Right renal pelvis (tissue), 4 donors: ENCODE measurements around the gene PUDP. TPM values are rescaled to one million over a fixed set of nuclear protein-coding genes. Genes with fewer than 3 reads are reported as not detected.

Source experiments
- DNase-seq, 4 donors: peaks; one replicate each; pipeline ENCODE4 v3.0.0-alpha.2; 2013; ENCODE audit warnings: low read depth in 4 of 4, low spot score in 3 of 4, missing footprints in 1 of 4
- polyA plus RNA-seq, 4 donors: library from polyadenylated mRNA; unstranded; fragments of 120-200 nt; gene quantifications; one replicate each; pipeline ENCODE4 v1.2.1, GENCODE V29; 2013; ENCODE audit not compliant: insufficient read length in 4 of 4

Gene PUDP
- polyA plus RNA-seq, 4 donors: 21.0 to 25.8 (median 25.1) TPM

DNA sequence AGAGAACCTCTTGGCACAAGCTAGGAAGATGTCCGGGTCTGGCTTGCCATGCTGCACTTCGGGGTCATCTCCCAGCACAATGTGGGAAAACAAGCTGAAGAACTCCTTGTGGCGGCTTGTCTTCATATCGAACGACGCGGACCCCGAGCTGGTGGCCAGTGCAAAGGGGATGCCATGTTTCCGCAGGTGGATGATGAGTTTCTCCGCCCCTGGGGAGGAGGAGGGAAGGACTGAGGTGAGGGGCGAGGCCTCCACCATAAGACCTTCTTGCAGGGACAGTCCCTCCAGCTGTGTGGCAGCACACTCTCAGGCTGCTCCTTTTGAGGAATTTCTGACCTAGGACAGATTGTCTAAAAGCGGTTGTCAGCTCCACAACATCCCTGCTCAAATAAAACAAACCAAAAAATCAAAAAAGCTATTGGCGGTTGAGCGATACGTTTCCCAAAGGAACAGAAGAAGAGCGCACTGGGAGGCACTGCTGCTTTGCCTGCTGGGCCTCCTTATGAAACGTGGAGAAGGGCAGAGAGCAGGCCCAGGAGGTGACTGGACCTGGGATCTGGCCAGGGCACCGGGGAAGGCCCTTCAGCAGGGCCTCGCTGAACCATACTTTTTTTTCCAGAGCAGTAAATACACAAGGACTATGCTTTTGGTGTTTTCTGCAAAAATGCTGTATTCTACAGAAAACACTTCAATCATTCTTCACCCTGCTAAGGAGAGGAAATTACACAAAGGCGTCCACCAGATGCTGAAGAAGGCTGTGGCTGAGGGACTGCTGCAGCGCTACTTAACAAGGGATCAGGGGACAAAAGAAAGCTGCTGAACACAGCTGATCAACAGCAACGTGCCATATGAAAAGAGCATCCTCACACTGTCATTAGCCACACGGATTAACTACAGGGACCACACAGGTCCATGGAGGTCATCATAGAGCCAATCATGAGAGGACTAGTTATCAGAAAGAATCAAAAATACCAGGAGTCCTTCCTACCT is 70.4 kb downstream of the PUDP start:
- DNase-seq: no peak

GRCh38 chrX:7076245-7076661 is 71.7 kb downstream of the PUDP start:
- no peak for DNase-seq

DNA sequence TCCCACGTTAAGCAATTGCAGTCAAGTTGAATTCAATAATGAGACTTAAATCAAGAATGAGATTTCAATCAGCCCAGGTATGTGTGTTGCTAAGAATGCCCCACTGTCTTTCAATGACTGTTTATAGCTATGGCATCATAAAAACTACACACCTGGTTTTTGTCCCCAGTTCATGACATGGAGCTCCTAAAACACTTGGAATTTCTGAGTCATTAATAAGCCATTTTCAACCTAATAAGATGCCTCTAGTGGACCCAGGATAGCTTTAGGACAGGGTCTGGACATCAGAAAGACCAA is 73.1 kb downstream of the PUDP start:
- no peak for DNase-seq

DNA sequence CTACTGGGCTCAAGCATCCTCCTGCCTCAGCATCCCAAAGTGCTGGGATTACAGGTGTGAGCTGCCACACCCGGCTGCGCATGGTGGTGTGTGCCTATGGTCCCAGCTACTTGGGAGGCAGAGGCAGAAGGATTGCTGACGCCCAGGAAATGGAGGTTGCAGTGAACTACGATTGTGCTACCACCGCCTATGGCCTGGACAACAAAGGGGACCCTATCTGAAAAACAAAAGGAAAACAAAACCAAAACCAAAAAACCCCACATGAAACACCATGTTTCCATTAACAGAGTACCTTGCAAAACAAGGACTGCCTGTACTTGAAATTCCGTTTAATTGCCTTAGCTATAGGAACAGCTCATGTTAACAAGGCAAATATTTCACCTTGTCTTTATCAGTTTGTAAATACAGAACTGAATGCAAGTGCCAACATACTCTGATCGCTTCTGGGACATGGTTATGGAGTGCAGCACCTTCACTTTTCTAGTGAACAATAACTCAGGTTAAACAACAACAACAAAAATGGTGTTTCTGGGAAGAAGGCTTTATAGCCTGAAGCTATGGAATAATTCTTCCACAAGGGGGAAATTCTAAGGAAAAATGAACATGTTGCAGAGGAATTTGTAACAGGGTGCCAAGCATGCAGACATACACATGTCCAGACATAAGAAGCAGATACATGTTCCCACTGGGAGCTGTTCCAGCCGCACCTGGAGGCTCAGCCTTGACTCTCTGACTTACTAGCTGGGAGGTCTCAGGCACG is 73.6 kb downstream of the PUDP start:
- no peak for DNase-seq

DNA sequence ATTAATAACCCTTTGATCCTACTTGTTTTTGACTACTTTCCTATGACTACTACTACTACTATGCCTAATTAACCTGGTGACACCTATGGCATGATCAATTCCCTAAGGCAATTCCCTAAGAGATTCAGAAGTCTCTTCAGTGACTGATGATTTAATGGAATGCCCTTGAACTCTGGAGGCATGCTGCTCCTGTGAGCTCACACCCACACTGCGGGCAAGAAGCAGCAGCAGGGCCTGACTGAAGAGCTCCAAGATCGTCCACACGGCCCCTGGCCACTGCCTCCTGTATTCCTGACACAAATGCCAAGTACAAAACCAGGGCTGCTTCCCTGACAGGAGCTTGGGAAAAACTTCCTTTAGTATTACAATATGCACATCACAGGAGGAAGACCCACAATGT is 74.6 kb downstream of the PUDP start:
- no peak for DNase-seq

GRCh38 chrX:7072856-7073255 is 75.1 kb downstream of the PUDP start:
- no peak for DNase-seq

- no peak for DNase-seq
These were observed 76.6 kb downstream of the PUDP start for GRCh38 chrX:7071390-7071789.

- no peak for DNase-seq
These were observed 78.4 kb downstream of the PUDP start for GRCh38 chrX:7069556-7069955.

DNA sequence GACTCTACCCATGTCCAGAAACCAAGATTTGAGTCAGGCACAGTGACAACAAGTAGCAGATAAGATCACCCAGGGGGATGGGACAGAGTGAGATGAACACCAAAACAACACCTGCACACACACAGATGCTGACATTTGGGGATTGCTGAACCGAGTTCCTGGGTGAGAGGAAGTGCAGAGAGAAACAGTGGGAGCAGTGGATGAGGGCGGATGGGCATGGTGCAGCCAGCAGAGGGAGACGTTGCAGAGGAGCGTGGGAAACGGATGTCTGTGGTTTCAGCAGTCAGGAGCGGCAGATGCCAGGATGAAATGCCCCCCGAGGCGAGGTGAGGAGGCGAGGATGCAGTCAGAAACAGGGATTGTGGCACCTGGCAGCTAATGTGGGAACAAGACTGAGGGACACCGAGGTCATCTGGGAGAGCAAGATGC is 79.0 kb downstream of the PUDP start:
- no peak for DNase-seq

- no peak for DNase-seq
These were observed 80.7 kb downstream of the PUDP start for GRCh38 chrX:7067256-7067655.

DNA sequence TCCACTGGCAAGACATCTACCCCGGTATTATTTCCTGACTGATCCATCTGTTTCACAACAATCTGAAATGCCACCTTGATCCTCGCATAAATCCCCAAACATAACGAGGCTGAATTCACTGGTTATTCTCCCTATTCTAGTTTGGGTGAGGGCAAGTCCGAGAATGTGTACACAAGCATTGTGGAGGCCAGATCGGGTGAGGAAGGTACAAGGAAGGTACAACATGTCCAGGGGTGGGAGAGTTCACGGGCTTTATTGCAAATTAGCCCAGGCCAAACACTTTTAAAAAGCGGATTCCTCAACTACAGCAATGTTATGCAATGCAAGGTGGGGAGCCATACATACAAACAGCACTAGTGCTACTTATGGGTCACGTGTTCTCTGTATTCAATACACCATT is 82.5 kb downstream of the PUDP start:
- DNase-seq: no peak

GRCh38 chrX:7062903-7063302 is 85.0 kb downstream of the PUDP start:
- no peak for DNase-seq

GRCh38 chrX:7062276-7062675 is 85.7 kb downstream of the PUDP start:
- no peak for DNase-seq

DNA sequence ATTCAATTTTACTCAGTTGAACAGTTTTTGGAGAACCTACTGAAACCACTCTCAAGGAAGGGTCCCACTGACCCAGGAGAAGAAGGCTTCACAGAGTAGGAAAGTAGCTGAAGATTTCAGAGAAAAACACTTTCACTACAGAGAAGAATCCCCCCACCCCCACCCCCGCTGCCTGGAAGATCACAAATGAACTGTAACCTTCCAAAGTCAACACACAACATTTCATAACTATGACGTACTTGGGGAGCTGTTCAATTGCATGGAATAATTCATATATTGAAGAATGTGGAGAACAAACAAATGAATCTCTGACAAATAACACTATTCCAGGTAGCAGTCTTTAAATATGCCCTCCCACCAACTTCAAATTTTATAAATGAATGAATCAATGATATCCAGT is 86.5 kb downstream of the PUDP start:
- DNase-seq: no peak

GRCh38 chrX:7060444-7060843 is 87.5 kb downstream of the PUDP start:
- DNase-seq: no peak

DNA sequence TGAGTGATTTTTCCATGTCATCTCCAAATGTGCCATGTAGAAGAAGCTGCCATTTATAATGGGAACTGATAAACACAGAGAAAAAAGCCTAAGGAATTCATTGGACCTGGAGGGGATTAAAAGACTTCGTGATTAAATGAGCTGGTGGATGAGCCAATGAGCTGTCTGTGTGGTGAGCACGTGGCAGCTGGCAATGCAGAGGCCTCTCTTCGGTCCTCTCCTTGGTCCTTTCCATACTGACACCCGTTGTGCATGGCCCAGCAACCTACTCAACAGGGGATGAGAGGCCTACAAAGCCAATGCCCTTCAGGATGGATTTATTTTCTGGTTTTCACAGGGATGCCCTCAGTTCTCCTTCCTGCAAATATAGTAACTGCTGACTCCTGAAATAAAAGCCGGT is 88.1 kb downstream of the PUDP start:
- DNase-seq: no peak

GRCh38 chrX:7059214-7059838 is 88.6 kb downstream of the PUDP start:
- DNase-seq: no peak

DNA sequence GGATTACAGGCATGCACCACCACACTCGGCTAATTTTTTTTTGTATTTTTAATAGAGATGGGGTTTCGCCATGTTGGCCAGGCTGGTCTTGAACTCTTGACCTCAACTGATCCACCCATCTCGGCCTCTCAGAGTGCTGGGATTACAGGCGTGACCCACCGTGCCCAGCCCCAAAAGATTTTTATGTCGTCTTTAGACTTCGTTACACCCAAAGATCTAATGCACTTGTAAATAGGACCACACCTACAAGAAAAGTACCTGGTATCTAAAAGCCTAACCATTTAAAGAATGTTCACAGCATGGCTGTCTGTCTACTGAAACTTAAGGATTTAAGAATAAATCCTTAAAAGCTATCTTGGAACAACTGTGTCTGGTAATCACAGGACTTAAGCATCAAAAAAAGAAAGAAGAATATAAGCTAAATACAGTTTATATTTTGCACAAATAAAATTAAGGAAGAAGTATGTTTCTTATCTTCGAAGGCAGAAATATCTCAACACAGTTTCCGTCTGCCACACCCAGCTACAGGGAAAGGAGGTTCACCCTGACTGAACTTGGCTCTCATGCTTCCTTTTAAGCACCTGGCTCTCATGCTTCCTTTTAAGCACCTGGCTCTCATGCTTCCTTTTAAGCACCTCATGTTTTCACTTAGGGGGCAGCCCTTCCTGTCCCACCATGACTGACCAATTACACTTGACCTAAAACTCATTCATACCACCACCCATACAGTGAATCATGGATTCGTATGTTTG is 92.4 kb downstream of the PUDP start:
- no peak for DNase-seq

DNA sequence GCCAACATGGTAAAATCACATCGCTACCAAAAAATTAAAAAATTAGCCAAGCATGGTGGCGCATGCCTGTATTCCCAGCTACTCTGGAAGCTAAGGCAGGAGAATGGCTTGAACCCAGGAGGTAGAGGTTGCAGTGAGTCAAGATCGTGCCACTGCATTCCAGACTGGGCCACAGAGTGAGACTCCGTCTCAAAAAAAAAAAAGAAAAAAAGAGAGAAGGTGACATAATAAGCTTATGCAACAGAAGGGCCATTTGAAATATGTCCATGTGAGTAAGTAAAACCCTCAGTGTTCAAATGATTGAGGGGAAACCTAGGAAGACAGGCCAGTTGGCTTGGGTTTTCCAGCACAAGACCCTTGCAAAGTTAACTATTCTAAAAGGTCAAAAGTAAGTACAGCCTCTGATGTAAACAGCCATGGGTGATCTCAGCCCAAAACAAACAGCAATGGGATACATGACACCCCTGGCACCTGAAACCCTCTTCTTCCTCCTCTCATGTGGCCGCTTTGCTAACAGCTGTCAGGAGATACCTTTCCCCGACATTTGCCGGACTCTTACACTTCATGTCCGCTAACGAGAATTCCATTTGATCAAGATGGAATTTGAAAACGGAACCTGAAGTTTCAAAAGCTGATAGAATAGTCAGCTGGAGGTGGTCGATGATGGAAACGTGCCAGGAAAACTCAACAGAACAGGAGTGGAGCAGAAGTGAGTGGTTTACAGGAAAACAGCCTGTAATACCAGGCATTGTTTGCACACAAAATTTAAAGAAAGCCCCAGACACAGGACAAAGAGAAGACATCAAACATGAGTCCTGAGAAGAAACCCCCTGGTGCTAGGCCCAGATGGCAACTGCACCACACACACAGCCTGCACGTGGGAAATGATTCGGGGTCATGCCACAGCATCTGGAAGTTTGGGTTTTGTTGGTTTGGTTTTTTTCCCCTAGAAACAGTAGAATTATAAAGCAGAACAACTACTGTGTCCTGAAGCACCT is 93.4 kb downstream of the PUDP start:
- DNase-seq: no peak

GRCh38 chrX:7052541-7052940 is 95.4 kb downstream of the PUDP start:
- DNase-seq: no peak
